Adipocyte (in vitro differentiated cells): ENCODE data around the gene MEX3D.

Experiments
- DNase-seq: peaks from one replicate; pipeline ENCODE4 v3.0.0-alpha.2; 2015; ENCODE audit warnings: low read depth
- H3K27me3 ChIP-seq: replicated peaks from 2 replicates; pipeline ENCODE4 v1.7.0; 2013; ENCODE audit warnings: mild to moderate bottlenecking, low read length, moderate library complexity; ENCODE audit not compliant: control insufficient read depth, insufficient read depth
- H3K36me3 ChIP-seq: 2 replicates; pipeline ENCODE4 v1.7.0; 2013; ENCODE audit warnings: low read length, mild to moderate bottlenecking, moderate library complexity; ENCODE audit not compliant: control insufficient read depth, insufficient read depth, severe bottlenecking
- H3K4me1 ChIP-seq: 2 replicates; pipeline ENCODE4 v1.7.0; 2013; ENCODE audit warnings: mild to moderate bottlenecking, low read length, moderate library complexity; ENCODE audit not compliant: control insufficient read depth, insufficient read depth
- H3K4me3 ChIP-seq: 2 replicates; pipeline ENCODE4 v1.7.0; 2013; ENCODE audit warnings: mild to moderate bottlenecking, low read length, moderate library complexity
- H3K9ac ChIP-seq: 2 replicates; pipeline ENCODE4 v1.7.0; 2013; ENCODE audit warnings: mild to moderate bottlenecking, low read length, moderate library complexity
- H3K9me3 ChIP-seq: 2 replicates; pipeline ENCODE4 v1.7.0; 2013; ENCODE audit warnings: mild to moderate bottlenecking, low read length, moderate library complexity; ENCODE audit not compliant: control insufficient read depth

Gene MEX3D

DNA sequence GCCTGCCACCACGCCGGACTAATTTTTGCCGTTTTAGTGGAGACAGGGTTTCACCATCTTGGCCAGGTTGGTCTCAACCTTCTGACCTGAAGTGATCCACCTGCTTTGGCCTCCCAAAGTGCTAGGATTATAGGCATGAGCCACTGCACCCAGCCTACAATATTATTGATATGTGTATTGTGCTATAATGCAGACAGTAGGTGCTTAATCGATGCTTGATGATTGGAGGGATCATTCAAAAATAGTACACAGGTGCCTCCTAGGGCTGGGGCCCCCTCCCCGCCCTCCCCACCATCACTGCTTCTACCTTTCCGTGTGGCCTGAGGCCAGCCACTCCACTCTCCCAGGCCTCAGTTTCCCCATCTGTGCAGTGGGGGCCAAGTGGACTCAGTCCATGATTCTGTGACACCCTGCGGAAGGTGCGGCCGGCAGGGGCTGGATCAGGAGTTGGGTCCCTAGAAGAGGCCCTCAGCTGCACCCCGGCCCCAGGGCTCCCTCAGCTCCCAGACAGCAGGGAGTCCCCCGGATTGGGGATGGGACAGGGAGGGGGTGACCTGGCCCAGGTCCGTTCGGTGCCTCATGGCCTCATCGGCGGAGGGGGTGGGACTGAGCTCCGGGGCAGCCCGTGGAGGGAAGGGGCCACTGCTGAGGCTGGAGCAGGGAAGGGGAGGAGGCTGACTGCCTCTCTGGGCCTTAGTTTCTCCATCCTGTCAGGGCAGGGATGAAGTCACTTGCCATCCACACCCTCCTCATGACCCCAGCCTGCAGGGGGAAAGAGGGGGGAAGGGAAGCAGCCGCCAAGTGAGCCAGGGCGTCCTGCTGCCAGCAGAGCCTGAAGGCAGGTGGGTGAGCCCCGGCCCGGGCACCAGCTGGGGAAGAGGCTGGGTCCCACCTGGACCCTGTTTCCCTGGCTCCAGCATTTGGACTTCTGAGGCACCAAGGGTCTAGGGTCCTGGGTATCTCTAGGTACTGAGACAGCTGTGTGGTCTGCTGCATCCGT lies 56.5 kb downstream of the MEX3D start:
- no peak overlapping the region for H3K4me3 ChIP-seq
- no peak for DNase-seq
- H3K9me3 ChIP-seq = peaks cover 3% of the 10 kb centered on the region
- peaks cover 3% of the 10 kb centered on the region for H3K4me1 ChIP-seq
- H3K36me3 ChIP-seq = no peaks in the 10 kb centered on the region
- H3K9ac ChIP-seq = no peak overlapping the region
- H3K27me3 ChIP-seq = peaks cover 9% of the 10 kb centered on the region

DNA sequence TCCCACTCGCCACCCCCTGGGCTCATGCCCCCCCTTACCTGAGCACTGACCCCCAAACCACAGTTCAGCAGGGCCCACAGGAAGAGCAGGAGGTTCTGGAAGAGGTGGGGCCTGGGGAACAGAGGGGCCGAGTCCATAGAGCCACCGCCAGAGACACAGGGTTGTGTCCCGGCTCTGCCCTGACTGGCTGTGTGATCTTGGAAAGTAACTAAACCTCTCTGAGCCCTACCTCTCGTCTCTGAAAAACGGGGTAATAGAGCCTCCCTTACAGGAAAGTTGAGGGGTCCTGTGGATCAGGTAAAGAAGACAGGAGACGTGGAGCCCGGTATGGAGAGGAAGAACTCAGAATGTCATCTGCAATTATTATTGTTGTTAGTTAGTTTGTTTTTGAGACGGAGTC lies 57.3 kb downstream of the MEX3D start:
- H3K4me3 ChIP-seq = no peak overlapping the region
- H3K4me1 ChIP-seq = peaks cover 3% of the 10 kb centered on the region
- no peak for DNase-seq
- peaks cover 9% of the 10 kb centered on the region for H3K27me3 ChIP-seq
- no peaks in the 10 kb centered on the region for H3K36me3 ChIP-seq
- H3K9ac ChIP-seq = no peak overlapping the region
- no peaks in the 10 kb centered on the region for H3K9me3 ChIP-seq

- Histone ChIP-seq H3K9me3 (no peaks in the 10 kb centered on the region), H3K36me3 (no peaks in the 10 kb centered on the region), H3K9ac (no peak overlapping the region), H3K4me1 (peaks cover 3% of the 10 kb centered on the region), H3K4me3 (no peak overlapping the region), H3K27me3 (peaks cover 9% of the 10 kb centered on the region)
- no peak for DNase-seq
Observed at GRCh38 chr19:1510442-1510806, 57.7 kb downstream of the MEX3D start.

- peaks cover 3% of the 10 kb centered on the region for H3K4me1 ChIP-seq
- no peak for DNase-seq
- no peak overlapping the region for H3K4me3 ChIP-seq
- H3K36me3 ChIP-seq = no peaks in the 10 kb centered on the region
- H3K9me3 ChIP-seq = no peaks in the 10 kb centered on the region
- peaks cover 5% of the 10 kb centered on the region for H3K27me3 ChIP-seq
- H3K9ac ChIP-seq = no peak overlapping the region
Observed at GRCh38 chr19:1509602-1510441, 58.3 kb downstream of the MEX3D start.

DNA sequence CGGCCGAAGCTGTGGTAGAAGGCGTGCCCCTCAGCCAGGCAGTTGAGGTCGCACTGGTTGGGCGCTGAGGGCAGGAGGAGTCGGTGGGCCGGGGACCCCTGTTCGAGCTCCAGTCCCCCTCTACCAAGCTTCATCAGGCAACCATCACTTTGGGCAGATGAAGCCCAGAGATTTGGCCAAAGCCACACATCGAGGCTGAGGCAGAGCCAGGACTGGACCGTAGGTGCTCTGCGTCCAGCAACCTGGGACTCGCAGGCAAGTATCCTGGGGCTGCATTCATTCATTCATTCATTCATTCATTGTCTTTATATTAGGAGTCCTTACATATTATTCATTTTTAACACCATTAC lies 59.6 kb downstream of the MEX3D start:
- Histone ChIP-seq H3K9ac (no peak overlapping the region), H3K9me3 (no peaks in the 10 kb centered on the region), H3K4me3 (peak overlapping the region; percentile 61), H3K27me3 (peaks cover 12% of the 10 kb centered on the region), H3K4me1 (peaks cover 3% of the 10 kb centered on the region), H3K36me3 (no peaks in the 10 kb centered on the region)
- no peak for DNase-seq

DNA sequence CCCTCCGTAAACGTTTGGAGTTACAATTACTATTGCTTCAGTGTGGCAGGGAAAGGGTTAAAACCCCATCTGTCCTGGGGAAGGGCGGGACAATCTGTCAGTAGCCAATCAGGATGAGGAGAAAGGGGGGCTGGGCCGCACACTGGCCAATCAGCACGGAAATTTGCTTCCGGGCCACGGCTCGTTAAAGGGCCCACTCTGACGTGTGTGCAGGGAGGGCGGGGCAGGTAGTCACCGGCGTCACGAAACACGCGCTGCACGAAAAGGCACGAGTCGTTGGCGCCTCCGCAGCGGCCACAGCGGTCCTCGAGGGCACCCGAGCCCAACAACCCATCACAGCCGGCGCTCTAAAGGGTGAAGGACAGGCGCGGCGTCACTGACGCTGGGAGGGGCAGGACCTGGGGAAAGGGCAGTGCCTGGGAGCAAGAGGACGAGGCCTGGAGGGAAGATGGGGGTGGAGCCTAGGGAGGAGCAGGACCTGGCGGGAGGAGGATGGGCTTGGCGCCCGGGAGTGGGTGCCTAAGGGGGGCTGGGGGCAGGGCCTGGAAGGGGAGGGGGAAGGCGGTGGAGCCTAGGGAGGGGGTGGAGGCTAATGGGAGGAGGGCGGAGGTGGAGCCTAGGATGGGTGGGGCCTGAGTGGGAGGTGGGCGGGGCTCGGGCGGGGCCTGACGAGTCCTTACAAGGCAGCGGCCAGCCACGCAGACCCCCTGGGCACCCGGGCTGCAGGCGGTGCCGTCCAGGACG lies 60.2 kb downstream of the MEX3D start:
- peak; percentile 98 for DNase-seq
- Histone ChIP-seq H3K36me3 (no peaks in the 10 kb centered on the region), H3K4me1 (peaks cover 6% of the 10 kb centered on the region), H3K9ac (peak overlapping the region; percentile 81), H3K9me3 (no peaks in the 10 kb centered on the region), H3K27me3 (peaks cover 18% of the 10 kb centered on the region), H3K4me3 (peak overlapping the region; percentile 80)

- Histone ChIP-seq H3K27me3 (peaks cover 23% of the 10 kb centered on the region), H3K9ac (no peak overlapping the region), H3K36me3 (no peaks in the 10 kb centered on the region), H3K9me3 (no peaks in the 10 kb centered on the region), H3K4me1 (peaks cover 4% of the 10 kb centered on the region), H3K4me3 (peak overlapping the region; percentile 80)
- DNase-seq = no peak
Observed at GRCh38 chr19:1507192-1507660, 60.9 kb downstream of the MEX3D start.

DNA sequence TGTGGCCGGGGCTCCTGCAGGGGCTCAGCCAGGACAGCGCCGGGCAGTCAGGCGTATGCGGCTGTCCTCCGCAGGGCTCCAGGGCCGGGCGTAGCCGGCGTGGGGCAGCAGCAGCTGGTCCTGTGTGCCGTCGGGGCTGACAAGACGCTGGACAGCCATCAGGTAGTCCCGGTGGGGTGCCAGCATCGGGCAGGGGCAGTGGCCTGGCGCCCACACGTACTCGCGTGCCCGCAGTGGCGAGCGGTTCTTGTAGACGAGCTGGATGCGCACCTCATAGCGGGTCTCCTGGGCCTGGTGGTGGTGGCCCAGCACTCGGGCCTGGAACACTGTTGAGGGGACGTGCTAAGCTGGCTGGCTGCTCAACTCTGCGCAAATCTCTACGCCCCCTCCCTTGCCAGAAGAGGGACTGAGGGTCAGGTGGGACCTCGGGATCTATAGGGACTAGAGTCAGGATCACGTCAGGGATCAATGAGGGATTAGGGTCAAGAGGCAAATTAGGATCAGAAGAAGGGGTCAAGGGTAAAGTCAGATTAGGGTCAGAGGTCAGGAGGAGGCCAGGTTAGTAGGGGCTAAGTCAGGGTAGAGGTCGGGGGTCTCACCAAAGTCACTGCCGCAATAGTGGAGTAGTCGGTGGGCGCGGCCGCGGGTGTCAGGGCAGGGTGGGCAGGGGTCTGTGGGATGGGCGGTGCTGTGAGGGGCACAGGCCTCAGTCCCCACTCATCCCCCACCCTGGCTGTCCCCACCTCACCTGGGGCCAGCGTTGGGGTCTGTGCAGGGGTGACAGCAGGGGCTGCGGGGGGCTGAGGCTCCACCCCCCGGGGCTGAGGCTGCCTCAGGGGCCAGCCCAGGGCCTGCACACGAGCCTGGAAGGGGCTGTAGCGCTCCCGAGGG lies 61.9 kb downstream of the MEX3D start:
- Histone ChIP-seq H3K4me1 (peaks cover 4% of the 10 kb centered on the region), H3K9me3 (no peaks in the 10 kb centered on the region), H3K4me3 (no peak overlapping the region), H3K27me3 (peaks cover 23% of the 10 kb centered on the region), H3K36me3 (no peaks in the 10 kb centered on the region), H3K9ac (no peak overlapping the region)
- DNase-seq = no peak

DNA sequence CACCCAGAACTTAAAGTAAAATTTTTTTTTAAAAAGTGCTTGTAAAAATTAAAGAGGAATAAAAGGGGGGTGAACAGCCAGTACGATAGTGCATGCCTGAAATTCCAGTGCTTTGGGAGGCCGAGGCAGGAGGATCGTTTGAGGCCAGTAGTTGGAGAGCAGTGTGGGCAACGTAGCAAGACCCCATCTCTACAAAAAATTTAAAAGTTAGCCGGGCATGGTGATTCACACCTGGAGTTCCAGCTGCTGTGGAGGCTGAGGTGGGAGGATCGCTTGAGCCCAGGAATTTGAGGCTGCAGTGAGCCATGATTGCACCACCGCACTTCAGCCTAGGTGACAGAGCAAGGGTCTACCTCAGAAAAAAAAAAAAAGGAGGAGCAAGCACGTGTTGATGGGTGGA lies 63.1 kb downstream of the MEX3D start:
- peaks cover 23% of the 10 kb centered on the region for H3K27me3 ChIP-seq
- no peak for DNase-seq
- no peaks in the 10 kb centered on the region for H3K9me3 ChIP-seq
- H3K36me3 ChIP-seq = no peaks in the 10 kb centered on the region
- H3K4me3 ChIP-seq = no peak overlapping the region
- H3K9ac ChIP-seq = no peak overlapping the region
- peaks cover 4% of the 10 kb centered on the region for H3K4me1 ChIP-seq
